KBM-7 (cell line): ENCODE measurements around the gene BRD9.
"Not testable (repeated sequence)": the region's sequence is repeated elsewhere in the genome, so short reads cannot be mapped to it uniquely, and the experiment has no call there.

ENCODE experiments used
- DNase-seq: peaks from one replicate; pipeline ENCODE4 v3.0.0-alpha.2; 2015
- in situ Hi-C: fragments of 300-500 bp; cut with MboI; formaldehyde crosslinking; loops from 2 replicates; pipeline ENCODE4 v1.14.3; 2020; ENCODE audit warnings: low sequenced_read_pairs, low pct_unique_long_range_greater_than_20kb, mixed read lengths

The BRD9 gene

DNA sequence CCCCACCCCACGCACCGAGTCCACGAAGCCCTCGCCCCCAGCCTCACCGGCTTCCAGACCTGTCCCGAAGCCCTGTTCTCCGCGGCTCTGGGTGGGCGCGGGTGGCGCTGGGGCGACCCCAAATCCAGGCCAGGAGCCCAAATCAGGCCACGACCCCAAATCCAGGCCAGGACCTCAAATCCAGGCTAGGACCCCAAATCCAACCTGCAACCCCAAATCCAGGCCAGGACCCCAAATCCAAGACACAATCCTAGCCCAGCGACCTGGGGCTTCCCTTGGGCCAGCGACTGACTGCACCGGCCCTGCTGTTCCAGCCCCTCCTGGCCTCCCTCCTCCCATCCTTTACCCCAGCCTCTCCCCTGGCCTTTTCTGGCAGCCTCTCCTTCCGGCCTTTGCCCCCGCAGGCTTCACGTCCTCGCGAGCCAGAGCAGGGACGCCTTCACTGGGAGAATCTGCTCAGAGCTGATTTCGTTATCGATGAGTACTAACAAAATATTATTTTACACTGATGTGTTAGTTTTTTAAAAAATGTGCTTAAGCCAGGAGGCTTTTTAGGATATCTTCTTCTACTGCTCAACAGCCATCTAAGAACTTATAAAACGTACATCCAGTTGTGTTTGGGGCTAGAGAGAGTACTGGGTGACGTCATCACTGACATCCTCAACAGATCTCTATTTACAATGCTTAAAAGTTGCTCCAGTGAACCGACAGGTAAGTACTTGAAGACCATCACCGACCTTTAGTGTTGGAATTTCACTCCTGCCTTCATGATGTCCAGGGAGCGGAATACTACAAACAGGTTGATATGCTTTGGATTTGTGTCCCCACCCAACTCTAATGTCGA lies 34.8 kb upstream of the BRD9 start:
- in situ Hi-C loops: loop anchor here (25.0 kb wide), 2 partner anchors 235 to 710 kb away; no protein-coding TSS in a partner anchor

DNA sequence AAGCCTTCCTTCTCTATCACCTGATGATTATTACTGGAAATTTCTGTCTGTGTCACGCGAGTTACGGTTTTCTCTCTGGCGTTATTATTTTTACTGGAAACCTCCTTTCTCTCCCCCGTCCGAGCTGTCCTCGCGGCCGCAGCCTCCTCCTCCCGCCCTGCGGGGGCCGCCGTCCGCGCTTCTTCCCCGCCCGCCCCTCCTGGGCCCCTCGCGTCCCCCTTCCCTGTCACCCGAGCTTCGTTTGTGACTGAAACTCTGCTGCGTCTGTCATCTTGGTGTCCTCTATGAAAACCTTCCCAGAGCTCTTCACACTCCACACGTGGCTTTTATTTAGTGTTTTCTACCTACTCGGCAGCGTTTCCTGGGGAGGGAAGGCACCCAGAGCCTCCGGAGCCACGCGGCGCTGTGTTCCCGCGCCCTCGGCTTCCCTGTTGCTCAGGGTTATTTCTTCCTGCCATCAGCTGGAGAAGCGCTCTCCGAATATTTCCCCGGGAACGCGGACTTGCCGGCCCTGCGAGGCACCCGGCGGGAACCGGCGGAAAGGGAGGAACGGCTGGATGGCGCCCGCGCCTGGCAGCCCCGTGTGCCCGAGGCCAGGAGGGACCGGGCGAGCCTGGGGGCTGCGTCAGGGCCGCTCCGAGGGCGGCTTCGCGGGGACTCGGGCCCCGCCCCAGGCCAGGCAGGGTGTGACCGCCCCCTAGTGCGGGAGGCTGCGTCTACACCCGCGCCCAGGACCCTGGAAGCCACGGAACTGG lies 34.0 kb upstream of the BRD9 start:
- in situ Hi-C loops: loop anchor here (25.0 kb wide), 2 partner anchors 236 to 711 kb away; no protein-coding TSS in a partner anchor
- no peak for DNase-seq

More for the DNA sequence above, 34.8 kb upstream of the BRD9 start:
- no peak for DNase-seq

DNA sequence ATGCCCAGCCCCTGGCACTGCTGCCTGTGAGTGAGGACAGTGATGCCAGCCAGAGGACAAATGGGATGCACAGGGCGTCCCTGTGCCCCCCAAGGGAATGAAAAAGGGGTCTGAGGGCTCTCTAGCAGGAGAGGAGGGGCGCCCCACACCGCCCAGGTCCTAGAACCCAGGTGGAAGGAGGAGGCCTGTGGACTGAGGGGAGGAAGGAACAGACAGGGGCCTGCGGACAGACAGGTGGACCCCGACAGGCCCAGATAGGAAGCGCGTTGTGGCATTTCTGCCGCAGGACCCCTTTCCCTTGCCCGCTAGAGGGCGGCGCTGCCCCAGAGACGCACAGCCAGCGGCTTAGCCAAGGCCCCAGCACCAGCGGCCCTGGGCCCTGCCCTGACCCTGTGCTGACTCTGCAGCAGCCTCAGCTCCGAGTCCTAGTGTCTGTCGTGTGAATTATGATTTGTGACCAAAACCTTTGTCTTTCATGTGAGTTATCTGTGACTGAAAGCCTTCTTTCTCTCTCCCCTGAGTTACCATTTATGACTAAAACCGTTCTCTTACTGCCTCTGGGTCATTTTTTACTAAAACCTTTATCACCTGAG lies 30.8 kb upstream of the BRD9 start:
- peak; percentile 77 for DNase-seq
- in situ Hi-C loops: no loop called here

DNA sequence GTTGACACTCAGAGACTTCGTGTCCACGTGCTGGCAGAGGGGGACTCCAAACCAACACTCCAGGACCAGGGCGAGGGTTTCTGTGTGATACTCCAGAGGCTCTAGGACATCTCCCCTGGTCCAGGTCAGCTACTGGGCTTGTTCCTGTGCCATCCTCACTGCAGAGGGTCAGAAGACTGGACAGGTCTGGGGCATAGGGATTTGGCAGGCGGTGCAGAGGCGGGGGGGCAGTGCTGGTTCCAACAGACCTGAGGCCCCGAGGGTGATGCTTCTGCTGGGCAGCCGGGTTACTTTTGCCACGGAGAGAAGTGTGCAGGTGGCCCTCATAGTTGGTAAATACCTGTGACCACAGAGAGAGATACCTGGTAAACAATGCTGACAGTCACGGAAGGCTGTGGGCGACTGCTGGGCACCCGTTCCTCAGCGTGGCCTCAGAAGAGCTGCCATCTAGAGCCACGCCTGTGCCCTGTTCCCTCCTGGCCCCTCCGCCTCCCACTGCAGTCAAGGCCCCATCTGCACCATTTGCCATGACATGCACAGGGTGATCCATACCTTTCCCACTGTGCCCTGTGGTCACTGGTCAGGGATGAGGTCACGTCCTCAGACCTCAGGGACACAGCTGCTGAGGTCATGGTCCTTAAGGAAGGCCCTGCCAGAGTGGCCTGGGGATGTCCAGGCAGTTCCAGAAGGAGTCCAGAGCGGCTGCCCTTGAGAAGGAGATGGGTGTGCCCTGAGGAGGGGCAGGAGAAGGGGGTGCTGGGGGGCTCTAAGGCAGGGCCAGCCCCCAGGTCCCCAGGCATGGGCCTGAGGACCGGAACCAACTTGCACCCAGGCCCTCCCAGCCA lies 30.1 kb upstream of the BRD9 start:
- in situ Hi-C loops: no loop called here
- no peak for DNase-seq

- in situ Hi-C loops: no loop called here
- DNase-seq: no peak
Observed at GRCh38 chr5:921456-922435, 29.1 kb upstream of the BRD9 start.

GRCh38 chr5:920321-920720 lies 27.7 kb upstream of the BRD9 start:
- DNase-seq: no peak
- in situ Hi-C loops: no loop called here

GRCh38 chr5:919356-920000 lies 26.9 kb upstream of the BRD9 start:
- in situ Hi-C loops: no loop called here
- no peak for DNase-seq

- DNase-seq, in situ Hi-C loops: not testable (repeated sequence)
Observed at GRCh38 chr5:918717-919116, 26.1 kb upstream of the BRD9 start.

DNA sequence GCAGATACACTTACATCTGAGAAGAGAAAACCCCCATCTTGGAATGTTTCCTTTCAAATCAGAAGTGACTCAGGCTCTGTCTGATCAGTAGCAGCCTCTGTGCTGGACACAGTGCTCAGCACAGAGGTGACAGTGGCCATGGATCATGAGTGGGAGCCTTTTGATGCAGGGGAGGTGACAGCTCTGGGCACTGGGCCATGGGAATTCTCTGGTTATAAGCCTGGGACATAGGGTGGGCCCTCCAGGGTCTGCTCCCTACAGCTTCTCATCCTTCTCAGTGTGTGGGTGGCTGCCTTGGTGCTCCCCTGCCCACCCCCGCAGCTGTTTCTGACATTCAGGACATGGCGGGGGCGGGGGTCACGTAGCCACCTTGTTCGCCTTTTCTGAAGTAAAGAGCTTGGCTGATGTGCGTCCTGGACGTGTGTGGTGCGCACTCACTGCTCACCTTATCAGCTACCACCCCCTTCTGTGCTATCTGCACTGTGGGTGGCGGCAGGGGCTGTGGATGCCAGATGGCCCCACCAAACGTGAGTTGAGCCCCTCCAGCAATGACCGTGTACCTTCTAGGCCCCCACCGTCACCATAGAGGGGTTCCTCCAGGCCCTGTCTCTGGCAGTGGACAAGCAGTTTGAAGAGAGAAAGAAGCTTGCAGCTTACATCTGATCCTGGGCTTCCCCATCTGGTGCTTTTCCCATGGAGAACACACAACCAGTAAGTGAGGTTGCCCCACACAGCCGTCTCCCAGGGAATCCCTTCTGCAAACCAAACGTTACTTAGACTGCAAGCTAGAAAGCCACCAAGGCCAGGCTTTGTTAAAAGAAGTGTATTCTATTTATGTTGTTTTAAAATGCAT lies 24.1 kb upstream of the BRD9 start:
- in situ Hi-C loops: no loop called here

DNA sequence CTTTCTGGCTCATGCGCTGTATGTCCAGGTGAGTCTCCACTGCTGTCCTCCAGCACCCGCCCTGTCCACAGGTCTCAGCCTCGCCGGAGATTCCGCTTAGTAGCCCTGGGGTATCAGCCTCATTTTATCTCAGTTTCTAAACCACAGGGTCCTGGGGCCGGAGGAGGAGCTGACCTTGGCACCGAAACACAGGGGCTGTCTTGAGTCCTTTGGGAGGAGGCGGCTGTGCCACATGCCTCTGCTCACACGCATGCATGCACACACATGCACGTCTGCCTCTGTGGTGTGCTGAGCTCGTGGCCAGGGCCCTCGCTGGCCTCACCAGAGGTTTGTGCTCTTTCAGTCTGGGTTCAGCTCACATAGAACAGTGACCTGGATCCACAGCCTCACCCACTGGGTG lies 23.3 kb upstream of the BRD9 start:
- in situ Hi-C loops: no loop called here
- no peak for DNase-seq

More for the DNA sequence above, 24.1 kb upstream of the BRD9 start:
- DNase-seq: no peak

- in situ Hi-C loops, DNase-seq: not testable (repeated sequence)
Observed at GRCh38 chr5:915346-915745, 22.7 kb upstream of the BRD9 start.

DNA sequence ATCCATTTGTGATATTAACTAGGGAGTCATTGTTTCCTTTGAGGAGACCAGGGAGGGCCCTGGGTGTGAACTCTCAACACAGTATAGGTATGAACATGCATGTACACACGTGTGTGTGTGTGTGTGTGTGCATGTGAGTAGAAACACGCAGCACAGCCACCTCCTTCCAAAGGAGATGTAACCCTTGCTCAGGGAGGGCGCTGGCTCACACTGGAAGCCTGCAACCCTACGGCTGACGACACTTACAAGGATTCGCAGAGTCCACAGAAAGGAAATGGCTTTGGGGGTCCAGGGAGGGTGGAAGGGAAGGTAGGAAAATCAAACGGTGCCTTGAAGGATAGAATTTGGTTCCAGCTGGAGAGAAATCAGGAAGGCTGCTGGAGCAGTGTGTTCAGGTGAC lies 22.0 kb upstream of the BRD9 start:
- in situ Hi-C loops: no loop called here
- DNase-seq: no peak

DNA sequence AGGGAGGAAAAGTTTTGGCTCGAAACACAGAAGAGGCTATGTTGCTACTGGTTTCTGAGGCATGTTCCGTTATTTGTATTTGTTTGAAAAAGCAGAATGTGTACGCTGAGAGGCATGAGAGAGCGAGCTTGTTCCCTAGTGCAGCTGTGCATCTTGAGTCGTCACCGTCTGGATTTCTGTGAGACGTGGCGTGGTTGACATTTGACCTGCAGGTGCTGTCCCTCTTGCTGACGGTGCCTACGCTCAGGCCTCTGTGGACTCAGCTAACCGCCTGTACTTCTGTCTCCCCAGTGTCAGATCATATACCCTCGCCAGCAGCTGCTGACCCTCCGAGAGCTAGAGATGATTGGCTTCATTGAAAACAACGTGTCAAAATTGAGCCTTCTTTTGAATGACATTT lies 21.6 kb upstream of the BRD9 start:
- in situ Hi-C loops: no loop called here
- no peak for DNase-seq

DNA sequence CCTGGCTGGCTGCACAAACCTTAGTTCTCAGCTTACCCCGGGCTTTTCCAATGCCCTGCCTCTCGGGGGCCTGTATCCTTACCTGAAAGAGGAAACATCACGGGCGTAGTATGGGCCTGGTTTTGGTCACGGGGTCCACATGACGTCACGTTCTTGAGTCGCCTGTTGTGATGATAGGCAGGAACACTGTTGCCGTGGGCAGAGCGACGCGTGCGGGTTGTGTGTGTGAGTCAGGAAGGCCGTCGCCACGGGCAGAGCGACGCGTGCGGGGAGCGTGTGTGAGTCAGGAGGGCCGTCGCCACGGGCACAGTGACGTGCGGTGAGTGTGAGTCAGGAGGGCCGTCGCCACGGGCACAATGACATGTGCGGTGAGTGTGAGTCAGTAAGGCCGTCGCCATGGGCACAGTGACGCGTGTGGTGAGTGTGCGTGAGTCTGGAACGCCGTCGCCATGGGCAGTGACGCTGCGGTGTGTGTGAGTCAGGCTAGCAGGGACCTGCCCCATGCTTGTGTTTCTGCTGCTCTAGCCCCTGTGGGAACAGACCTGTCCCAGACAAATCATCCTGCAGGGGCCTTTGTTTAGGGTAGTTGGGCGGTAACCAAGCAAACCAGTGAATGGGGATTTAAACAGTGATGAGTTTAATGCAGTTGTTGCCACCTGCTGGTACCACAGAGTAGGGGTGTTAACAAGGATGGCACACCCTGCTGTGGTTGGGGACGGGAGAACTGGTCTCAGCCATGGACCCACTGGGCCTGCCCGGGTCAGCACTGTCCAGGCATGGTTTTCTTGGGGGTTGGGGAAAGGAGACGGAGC lies 19.9 kb upstream of the BRD9 start:
- in situ Hi-C loops: no loop called here
- peak; percentile 15 for DNase-seq

GRCh38 chr5:911601-912000 lies 19.0 kb upstream of the BRD9 start:
- DNase-seq: no peak
- in situ Hi-C loops: no loop called here

GRCh38 chr5:910769-911160 lies 18.2 kb upstream of the BRD9 start:
- no peak for DNase-seq
- in situ Hi-C loops: no loop called here
